Fibroblast of mammary gland (primary cell): ENCODE measurements around the gene GRAMD1B.

Experiments
- DNase-seq: peaks from one replicate; pipeline ENCODE4 v3.0.0-alpha.2; 2010; ENCODE audit warnings: low read depth
- H3K4me3 ChIP-seq: 2 replicates; pipeline ENCODE4 v1.5.1; 2011; ENCODE audit warnings: low read depth, mild to moderate bottlenecking, low read length, moderate library complexity; ENCODE audit not compliant: control insufficient read depth
- CTCF ChIP-seq: conservative IDR thresholded peaks from 2 replicates; pipeline ENCODE4 v1.5.1; 2011; ENCODE audit warnings: low read depth, low read length, inconsistent platforms; ENCODE audit not compliant: control insufficient read depth, insufficient read depth

The GRAMD1B gene

DNA sequence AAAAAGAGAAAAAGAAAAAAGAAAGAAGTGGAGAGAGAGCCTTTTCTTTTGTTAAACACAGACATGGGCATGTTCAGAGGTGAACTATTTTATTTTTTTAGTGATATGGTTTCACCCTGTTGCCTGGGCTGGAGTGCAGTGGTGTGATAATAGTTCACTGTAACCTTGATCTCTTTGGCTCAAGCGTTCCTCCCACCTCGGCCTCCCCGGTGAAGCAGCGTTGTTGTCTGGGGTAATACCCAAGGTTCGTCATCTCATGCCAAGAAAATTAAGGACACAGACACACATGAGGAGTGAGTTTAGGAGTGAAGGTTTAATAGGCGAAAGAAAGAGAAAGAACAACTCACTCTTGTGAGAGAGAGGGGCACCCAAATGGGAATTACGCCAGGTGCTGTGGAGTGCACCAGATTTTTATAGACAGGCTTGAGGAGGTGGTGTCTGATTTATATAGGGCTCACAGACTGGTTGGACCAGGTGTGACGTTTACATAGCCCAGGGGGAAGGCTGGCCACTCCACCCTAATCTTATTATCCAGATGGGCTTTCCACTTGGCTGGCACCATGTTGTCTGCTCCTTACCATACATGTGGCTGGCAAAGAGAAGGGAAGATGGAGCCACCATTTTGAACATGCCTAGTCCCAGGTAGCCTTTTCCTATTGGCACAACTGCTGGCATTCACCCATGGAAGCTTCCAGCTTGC is 42.3 kb downstream of the GRAMD1B start:
- DNase-seq, result no peak
- H3K4me3 ChIP-seq, result no peak overlapping the region
- TF ChIP-seq CTCF, result no peak

GRCh38 chr11:123473941-123474677 is 44.0 kb downstream of the GRAMD1B start:
- DNase-seq, result peak; percentile 97
- TF ChIP-seq CTCF, result no peak
- H3K4me3 ChIP-seq, result no peak overlapping the region

GRCh38 chr11:123474994-123475393 is 44.9 kb downstream of the GRAMD1B start:
- H3K4me3 ChIP-seq, result no peak overlapping the region
- no peak for TF ChIP-seq CTCF
- DNase-seq, result no peak

DNA sequence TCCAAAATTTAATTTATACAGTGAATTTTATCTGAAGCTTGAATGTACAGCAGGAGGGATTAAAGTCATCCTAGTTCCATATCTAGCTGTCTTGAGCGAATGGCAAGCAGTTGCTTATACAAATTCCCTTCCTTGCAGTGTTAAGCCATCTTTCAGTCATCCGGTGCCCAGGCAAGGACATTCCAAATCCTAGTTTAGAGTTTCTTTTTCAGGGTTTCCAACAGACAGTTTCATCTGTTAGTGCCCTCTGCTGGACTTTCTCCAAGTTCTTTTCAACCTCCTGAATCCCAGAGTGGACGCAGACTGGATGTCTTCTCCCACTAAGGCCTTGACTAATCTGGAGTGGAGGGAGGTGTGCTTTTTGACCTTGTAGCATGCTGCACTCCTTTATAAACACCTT is 45.4 kb downstream of the GRAMD1B start:
- peak; percentile 38 for DNase-seq
- TF ChIP-seq CTCF, result peak; percentile 5
- H3K4me3 ChIP-seq, result no peak overlapping the region

DNA sequence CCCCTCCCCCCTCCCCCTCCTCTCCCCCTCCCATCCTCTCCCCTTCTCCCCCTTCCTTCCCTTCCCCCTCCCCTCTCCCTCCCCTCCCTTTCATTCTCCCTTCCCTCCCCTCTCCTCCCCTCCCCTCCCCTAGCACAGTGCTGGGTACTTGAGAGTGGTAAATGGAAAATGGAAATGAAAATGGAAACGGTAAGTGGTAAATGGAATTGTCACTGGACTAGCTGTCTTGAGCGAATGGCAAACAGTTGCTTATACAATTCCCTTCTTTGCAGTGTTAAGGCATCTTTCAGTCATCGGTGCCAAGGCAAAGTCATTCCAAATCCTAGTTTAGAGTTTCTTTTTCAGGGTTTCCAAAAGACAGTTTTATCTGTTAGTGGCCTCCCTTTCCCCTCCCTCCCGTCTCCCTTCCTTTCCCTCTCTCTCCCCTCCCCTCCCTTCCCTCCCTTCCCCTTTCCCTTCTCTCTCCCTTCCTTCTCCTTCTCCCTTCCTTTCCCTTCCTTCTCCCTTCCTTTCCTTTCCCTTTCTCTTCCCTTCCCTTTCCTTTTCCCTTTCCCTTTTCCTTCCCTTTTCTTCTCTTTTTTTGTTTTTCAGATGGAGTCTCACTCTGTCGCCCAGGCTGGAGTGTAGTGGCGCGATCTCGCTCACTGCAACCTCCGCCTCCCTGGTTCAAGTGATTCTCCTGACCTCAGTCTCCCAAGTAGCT is 47.3 kb downstream of the GRAMD1B start:
- H3K4me3 ChIP-seq, result no peak overlapping the region
- TF ChIP-seq CTCF, result no peak
- DNase-seq, result no peak

GRCh38 chr11:123478352-123478987 is 48.4 kb downstream of the GRAMD1B start:
- peak; percentile 85 for DNase-seq
- no peak overlapping the region for H3K4me3 ChIP-seq
- TF ChIP-seq CTCF, result peak; percentile 60
